ENCODE results near the gene PWWP2A.
"Not testable (repeated sequence)": the region's sequence is repeated elsewhere in the genome, so short reads cannot be mapped to it uniquely, and the experiment has no call there.

Gene PWWP2A, protein sequence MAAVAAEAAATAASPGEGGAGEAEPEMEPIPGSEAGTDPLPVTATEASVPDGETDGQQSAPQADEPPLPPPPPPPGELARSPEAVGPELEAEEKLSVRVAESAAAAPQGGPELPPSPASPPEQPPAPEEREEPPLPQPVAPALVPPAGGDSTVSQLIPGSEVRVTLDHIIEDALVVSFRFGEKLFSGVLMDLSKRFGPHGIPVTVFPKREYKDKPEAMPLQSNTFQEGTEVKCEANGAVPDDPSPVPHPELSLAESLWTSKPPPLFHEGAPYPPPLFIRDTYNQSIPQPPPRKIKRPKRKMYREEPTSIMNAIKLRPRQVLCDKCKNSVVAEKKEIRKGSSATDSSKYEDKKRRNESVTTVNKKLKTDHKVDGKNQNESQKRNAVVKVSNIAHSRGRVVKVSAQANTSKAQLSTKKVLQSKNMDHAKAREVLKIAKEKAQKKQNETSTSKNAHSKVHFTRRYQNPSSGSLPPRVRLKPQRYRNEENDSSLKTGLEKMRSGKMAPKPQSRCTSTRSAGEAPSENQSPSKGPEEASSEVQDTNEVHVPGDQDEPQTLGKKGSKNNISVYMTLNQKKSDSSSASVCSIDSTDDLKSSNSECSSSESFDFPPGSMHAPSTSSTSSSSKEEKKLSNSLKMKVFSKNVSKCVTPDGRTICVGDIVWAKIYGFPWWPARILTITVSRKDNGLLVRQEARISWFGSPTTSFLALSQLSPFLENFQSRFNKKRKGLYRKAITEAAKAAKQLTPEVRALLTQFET

DNA sequence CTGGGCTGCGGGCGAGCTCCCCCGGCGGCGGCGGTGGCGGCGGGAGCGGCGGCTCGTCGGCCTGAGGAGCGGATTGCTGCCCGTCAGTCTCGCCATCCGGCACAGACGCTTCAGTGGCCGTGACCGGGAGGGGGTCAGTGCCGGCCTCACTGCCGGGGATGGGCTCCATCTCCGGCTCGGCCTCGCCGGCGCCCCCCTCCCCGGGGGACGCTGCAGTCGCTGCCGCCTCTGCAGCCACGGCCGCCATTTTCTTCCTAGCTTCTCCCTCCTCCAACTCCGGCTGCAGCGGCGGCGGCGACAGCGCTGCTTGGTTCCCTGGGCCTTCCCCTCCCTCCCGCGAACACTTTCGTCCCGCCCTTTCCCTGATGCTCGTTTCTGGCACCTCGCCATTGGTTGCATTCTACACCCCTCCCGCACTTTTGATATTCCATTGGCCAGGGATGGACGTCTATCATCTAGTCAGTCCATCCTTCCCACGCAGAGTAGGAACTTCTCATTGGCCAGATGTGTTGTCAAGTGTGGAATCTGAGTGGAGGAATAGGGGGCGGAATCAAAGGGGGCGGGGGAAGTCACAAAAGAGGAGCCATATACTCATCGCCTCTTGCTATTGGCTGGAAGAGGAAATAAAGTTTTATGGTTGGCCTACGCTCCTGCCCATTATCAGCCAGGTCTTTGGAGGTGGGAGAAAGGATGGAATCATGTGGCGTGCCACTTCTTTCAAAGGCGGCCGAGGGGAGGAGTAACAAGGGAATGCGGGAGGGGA is at the start of gene PWWP2A:
TSS of gene PWWP2A (minus strand) at position 309 of the 763 bp plus-strand sequence. CDS start at position 247, 62 bp downstream.
- H3K4me3 ChIP-seq (ENCODE audit: low read length in 2 of 2) = peak within 1 kb of the TSS; percentile 82 to 87
- peaks cover 3 to 13% of the 10 kb centered on the region in 2 donors for H3K36me3 ChIP-seq (ENCODE audit: control insufficient read depth in 2 of 2, insufficient read depth in 2 of 2, low read length in 2 of 2)
- peak within 1 kb of the TSS; percentile 80 to 94 for H3K9ac ChIP-seq (ENCODE audit: low read depth in 1 of 2, low read length in 2 of 2)
- peak within 1 kb of the TSS; percentile 92 to 95 for H3K27ac ChIP-seq (ENCODE audit: low read depth in 2 of 2, low read length in 2 of 2)
- no peaks in the 10 kb centered on the region for H3K9me3 ChIP-seq (ENCODE audit: control insufficient read depth in 2 of 2, low read length in 2 of 2)
- peaks cover 0 to 12% of the 10 kb centered on the region in 2 donors for H3K4me1 ChIP-seq (ENCODE audit: control insufficient read depth in 2 of 2, insufficient read depth in 2 of 2, low read length in 2 of 2)
- H3K27me3 ChIP-seq (ENCODE audit: control insufficient read depth in 2 of 2, insufficient read depth in 2 of 2, low read length in 2 of 2) = no peaks in the 10 kb centered on the region

DNA sequence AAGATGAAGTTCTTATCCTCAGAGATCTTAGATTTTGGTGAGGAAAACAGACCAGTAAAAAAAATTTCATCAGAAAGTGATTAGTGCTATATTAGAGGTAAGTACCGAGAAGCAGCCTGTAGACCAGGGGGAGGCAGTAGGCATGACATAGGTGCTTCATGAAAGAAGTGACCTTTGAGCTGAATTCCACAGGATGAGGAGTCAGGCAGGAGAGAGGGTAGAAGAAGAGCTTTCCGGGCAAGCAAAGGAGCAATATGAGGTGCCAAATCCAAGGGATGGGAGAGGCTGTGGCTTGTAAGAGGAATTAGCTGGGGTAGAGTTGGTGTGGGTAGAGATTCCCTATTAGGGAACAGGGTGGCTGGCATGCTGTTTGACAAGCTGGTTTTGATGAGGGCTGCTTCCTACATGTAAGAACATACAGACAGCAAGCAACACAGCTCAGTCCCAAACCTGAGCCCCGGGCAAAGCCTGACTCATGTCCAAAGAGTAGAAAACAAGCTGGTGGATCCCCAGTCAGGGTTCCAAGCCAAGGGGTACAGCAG is 48.4 kb upstream of the PWWP2A start:
- H3K9me3 ChIP-seq (ENCODE audit: control insufficient read depth in 2 of 2, low read length in 2 of 2) = no peaks in the 10 kb centered on the region
- H3K27ac ChIP-seq (ENCODE audit: low read depth in 2 of 2, low read length in 2 of 2) = no peak overlapping the region
- H3K4me3 ChIP-seq (ENCODE audit: low read length in 2 of 2) = no peak overlapping the region
- H3K36me3 ChIP-seq (ENCODE audit: control insufficient read depth in 2 of 2, insufficient read depth in 2 of 2, low read length in 2 of 2) = no peaks in the 10 kb centered on the region
- H3K27me3 ChIP-seq (ENCODE audit: control insufficient read depth in 2 of 2, insufficient read depth in 2 of 2, low read length in 2 of 2) = no peaks in the 10 kb centered on the region
- H3K4me1 ChIP-seq (ENCODE audit: control insufficient read depth in 2 of 2, insufficient read depth in 2 of 2, low read length in 2 of 2) = peaks cover 12 to 16% of the 10 kb centered on the region in 2 donors
- H3K9ac ChIP-seq (ENCODE audit: low read depth in 1 of 2, low read length in 2 of 2) = no peak overlapping the region

DNA sequence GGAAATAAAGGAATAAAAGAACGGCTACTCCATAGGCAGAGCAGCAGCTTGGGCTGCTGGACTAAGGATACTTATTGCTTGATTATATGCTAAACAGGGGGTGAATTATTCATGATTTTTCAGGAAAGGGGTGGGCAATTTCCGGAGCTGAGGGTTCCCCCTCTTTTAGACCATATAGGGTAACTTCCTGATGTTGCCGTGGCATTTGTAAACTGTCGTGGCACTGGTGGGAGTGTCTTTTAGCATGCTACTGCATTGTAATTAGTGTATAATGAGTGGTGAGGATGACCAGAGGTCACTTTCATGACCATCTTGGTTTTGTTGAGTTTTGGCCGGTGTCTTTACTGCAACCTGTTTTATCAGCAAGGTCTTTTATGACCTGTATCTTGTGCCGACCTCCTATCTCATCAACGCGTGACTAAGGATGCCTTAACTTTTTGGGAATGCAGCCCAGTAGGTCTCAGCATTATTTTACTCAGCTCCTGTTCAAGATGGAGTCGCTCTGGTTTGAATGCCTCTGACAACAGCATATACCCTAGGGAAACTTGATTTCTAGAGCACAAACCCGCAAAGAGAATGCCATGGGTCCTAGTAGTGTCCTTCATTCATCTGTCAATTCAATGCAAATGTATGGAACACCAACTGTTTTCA is 47.8 kb upstream of the PWWP2A start:
- Histone ChIP-seq H3K36me3 (ENCODE audit: control insufficient read depth in 2 of 2, insufficient read depth in 2 of 2, low read length in 2 of 2) (no peaks in the 10 kb centered on the region), H3K27ac (ENCODE audit: low read depth in 2 of 2, low read length in 2 of 2) (no peak overlapping the region), H3K4me3 (ENCODE audit: low read length in 2 of 2) (no peak overlapping the region), H3K9me3 (ENCODE audit: control insufficient read depth in 2 of 2, low read length in 2 of 2) (no peaks in the 10 kb centered on the region), H3K9ac (ENCODE audit: low read depth in 1 of 2, low read length in 2 of 2) (no peak overlapping the region), H3K4me1 (ENCODE audit: control insufficient read depth in 2 of 2, insufficient read depth in 2 of 2, low read length in 2 of 2) (peaks cover 12 to 16% of the 10 kb centered on the region in 2 donors), H3K27me3 (ENCODE audit: control insufficient read depth in 2 of 2, insufficient read depth in 2 of 2, low read length in 2 of 2) (no peaks in the 10 kb centered on the region)

DNA sequence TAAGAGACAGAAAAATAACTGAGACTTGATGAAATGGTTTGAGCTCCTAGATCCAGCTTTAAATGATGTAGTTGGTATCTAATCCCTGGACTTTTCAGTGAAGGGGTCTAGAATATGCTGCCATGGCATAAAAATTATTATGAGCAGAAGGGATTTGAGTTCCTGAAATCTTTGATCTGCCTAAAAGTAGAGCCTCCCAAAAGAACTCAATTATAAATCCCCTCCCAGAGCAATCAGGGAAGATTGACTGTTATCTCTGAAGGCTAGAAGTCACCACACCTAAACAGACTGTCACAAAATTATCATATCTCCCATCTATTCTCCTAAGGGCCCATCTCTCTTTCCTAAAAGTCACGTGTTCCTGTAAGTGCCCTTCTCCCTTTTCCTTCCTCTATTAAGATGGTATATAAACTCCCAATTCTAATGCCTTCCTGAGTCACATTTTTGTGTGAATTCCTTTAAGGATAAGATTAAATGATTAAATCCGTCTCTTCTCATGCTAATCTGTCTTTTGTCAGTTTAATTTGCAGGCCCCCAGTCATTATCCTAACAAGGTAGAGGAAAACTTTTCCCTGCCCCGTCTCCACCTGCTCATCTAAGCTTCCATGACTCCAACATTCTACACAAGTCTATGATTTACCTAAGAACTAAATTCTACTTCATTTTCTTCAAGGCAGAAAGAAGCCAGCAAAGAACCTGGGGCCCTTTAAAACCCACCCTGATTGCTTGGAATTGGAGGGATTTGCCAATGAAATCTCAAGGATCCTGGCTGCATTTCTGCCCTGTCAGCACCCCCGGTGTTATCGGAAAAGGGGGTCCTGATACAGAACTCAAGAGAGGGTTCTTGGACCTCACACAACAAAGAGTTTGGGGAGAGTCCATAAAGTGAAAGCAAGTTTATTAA is 47.1 kb upstream of the PWWP2A start:
- no peaks in the 10 kb centered on the region for H3K9me3 ChIP-seq (ENCODE audit: control insufficient read depth in 2 of 2, low read length in 2 of 2)
- H3K4me1 ChIP-seq (ENCODE audit: control insufficient read depth in 2 of 2, insufficient read depth in 2 of 2, low read length in 2 of 2) = peaks cover 12 to 16% of the 10 kb centered on the region in 2 donors
- H3K27me3 ChIP-seq (ENCODE audit: control insufficient read depth in 2 of 2, insufficient read depth in 2 of 2, low read length in 2 of 2) = no peaks in the 10 kb centered on the region
- peak overlapping the region; percentile 72 to 81 for H3K27ac ChIP-seq (ENCODE audit: low read depth in 2 of 2, low read length in 2 of 2)
- no peak overlapping the region for H3K4me3 ChIP-seq (ENCODE audit: low read length in 2 of 2)
- peak overlapping the region in 1 of 2 donors; percentile 4 for H3K9ac ChIP-seq (ENCODE audit: low read depth in 1 of 2, low read length in 2 of 2)
- H3K36me3 ChIP-seq (ENCODE audit: control insufficient read depth in 2 of 2, insufficient read depth in 2 of 2, low read length in 2 of 2) = no peaks in the 10 kb centered on the region

DNA sequence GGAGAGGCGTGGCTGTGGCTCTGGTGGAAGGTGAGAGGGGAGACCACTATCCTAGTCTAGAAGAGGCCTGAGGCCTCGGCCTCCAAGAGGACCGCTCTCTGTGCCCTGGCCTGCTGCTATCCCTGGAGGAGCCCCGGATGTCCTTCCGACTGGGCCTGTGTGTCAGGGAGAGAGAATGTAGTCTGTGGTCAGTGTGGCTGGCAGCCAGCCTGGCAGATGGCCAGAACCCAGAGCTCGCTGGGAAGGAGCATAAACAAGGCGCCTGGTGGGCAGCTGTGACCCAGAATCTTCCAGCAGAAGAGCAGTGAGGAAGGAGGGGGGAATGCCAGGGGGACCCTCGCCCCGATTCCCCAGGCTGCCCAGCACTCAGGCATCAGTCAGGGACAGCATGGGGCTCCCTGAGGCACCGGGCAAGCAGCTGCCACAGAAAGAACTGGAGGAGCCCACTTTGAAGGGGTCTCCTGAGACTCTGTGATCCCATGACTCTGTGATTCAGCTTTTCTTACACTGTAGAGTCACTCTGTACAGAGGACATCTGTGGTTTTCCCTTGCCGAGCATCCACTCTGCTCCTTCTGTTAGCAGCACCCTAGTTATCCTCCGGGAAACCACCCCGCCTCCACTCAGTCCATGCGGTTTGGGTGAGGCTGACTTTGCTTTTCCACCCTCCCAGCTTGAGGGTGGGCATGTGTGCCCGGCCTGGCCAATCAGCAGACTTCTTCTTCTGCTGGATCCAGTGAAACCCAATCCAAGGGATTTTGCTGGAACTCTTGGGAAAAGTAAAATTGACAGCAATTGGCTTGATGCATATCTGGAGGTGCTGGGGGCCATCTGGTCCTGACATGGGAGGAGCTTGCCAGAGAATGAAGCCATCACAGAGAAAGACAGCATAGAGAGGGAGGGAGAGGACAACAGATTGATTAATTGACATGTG is 46.2 kb upstream of the PWWP2A start:
- Histone ChIP-seq H3K9ac (ENCODE audit: low read depth in 1 of 2, low read length in 2 of 2) (peak overlapping the region; percentile 4 to 38), H3K36me3 (ENCODE audit: control insufficient read depth in 2 of 2, insufficient read depth in 2 of 2, low read length in 2 of 2) (no peaks in the 10 kb centered on the region), H3K27me3 (ENCODE audit: control insufficient read depth in 2 of 2, insufficient read depth in 2 of 2, low read length in 2 of 2) (no peaks in the 10 kb centered on the region), H3K4me3 (ENCODE audit: low read length in 2 of 2) (no peak overlapping the region), H3K27ac (ENCODE audit: low read depth in 2 of 2, low read length in 2 of 2) (peak overlapping the region; percentile 72 to 81), H3K9me3 (ENCODE audit: control insufficient read depth in 2 of 2, low read length in 2 of 2) (no peaks in the 10 kb centered on the region), H3K4me1 (ENCODE audit: control insufficient read depth in 2 of 2, insufficient read depth in 2 of 2, low read length in 2 of 2) (peaks cover 12 to 16% of the 10 kb centered on the region in 2 donors)

DNA sequence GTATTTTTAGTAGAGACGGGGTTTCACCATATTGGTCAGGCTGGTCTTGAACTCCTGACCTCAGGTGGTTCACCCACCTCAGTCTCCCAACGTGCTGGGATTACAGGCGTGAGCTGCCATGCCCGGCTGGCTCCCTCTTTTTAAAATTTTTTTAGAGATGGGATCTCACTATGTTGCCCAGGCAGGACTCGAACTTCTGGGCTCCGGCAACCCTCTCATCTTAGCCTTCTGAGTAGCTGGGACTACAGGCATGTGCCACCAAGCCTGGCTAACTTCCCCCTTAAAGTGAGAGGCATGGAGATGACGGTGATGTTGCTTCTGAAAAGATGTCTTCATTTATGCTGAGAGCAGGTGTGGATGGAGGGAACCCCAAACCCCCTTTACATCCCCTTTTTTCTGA is 43.7 kb upstream of the PWWP2A start:
- Histone ChIP-seq H3K4me3 (ENCODE audit: low read length in 2 of 2) (no peak overlapping the region), H3K9me3 (ENCODE audit: control insufficient read depth in 2 of 2, low read length in 2 of 2) (no peaks in the 10 kb centered on the region), H3K36me3 (ENCODE audit: control insufficient read depth in 2 of 2, insufficient read depth in 2 of 2, low read length in 2 of 2) (no peaks in the 10 kb centered on the region), H3K27me3 (ENCODE audit: control insufficient read depth in 2 of 2, insufficient read depth in 2 of 2, low read length in 2 of 2) (no peaks in the 10 kb centered on the region), H3K27ac (ENCODE audit: low read depth in 2 of 2, low read length in 2 of 2) (no peak overlapping the region), H3K4me1 (ENCODE audit: control insufficient read depth in 2 of 2, insufficient read depth in 2 of 2, low read length in 2 of 2) (peaks cover 13 to 16% of the 10 kb centered on the region in 2 donors), H3K9ac (ENCODE audit: low read depth in 1 of 2, low read length in 2 of 2) (no peak overlapping the region)

DNA sequence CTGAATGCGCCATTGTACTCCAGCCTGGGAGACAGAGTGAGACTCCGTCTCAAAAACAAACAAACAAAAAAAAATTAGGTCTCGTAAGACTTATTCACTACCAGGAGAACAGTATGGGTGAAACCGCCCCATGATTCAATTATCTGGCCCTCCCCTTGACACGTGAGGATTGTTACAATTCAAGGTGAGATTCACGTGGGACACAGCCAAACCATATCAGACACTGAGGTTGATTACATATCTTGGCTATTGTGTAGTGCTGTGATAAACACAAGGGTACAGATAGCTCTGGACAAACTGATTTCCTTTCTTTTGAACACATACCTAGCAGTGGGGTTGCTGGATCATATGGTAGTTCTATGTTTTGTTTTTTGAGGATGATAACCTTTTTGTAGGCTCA is 42.4 kb upstream of the PWWP2A start:
- no peaks in the 10 kb centered on the region for H3K27me3 ChIP-seq (ENCODE audit: control insufficient read depth in 2 of 2, insufficient read depth in 2 of 2, low read length in 2 of 2)
- no peaks in the 10 kb centered on the region for H3K36me3 ChIP-seq (ENCODE audit: control insufficient read depth in 2 of 2, insufficient read depth in 2 of 2, low read length in 2 of 2)
- H3K27ac ChIP-seq (ENCODE audit: low read depth in 2 of 2, low read length in 2 of 2) = no peak overlapping the region
- no peak overlapping the region for H3K4me3 ChIP-seq (ENCODE audit: low read length in 2 of 2)
- H3K4me1 ChIP-seq (ENCODE audit: control insufficient read depth in 2 of 2, insufficient read depth in 2 of 2, low read length in 2 of 2) = peaks cover 15 to 16% of the 10 kb centered on the region in 2 donors
- no peak overlapping the region for H3K9ac ChIP-seq (ENCODE audit: low read depth in 1 of 2, low read length in 2 of 2)
- no peaks in the 10 kb centered on the region for H3K9me3 ChIP-seq (ENCODE audit: control insufficient read depth in 2 of 2, low read length in 2 of 2)

DNA sequence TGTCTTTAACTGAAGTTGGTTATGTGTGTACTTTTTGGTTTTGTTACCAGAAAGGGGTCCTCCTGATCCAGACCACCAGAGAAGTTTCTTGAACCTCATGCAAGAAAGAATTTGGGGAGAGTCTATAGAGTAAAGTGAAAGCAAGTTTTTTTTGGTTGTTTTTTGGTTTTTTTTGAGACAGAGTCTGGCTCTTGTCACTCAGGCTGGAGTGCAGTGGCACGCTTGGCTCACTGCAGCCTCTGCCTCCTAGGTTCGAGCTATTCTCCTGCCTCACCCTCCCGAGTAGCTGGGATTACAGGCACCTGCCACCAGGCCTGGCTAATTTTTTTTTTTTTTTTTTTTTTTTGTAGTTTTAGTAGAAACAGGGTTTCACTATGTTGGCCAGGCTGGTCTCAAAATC is 41.6 kb upstream of the PWWP2A start:
- not testable (repeated sequence) for H3K27me3 ChIP-seq (ENCODE audit: control insufficient read depth in 2 of 2, insufficient read depth in 2 of 2, low read length in 2 of 2); H3K9me3 ChIP-seq (ENCODE audit: control insufficient read depth in 2 of 2, low read length in 2 of 2); H3K36me3 ChIP-seq (ENCODE audit: control insufficient read depth in 2 of 2, insufficient read depth in 2 of 2, low read length in 2 of 2); H3K4me3 ChIP-seq (ENCODE audit: low read length in 2 of 2); H3K27ac ChIP-seq (ENCODE audit: low read depth in 2 of 2, low read length in 2 of 2); H3K9ac ChIP-seq (ENCODE audit: low read depth in 1 of 2, low read length in 2 of 2)
- peaks cover 13 to 15% of the 10 kb centered on the region in 2 donors for H3K4me1 ChIP-seq (ENCODE audit: control insufficient read depth in 2 of 2, insufficient read depth in 2 of 2, low read length in 2 of 2)

Data from mucosa of rectum (tissue), 2 donors.